ENCODE results near the gene SMIM44. TPM values are rescaled to one million over a fixed set of nuclear protein-coding genes. Genes with fewer than 3 reads are reported as not detected.

The SMIM44 gene
- total RNA-seq, 3 donors from 2014 or later: 1.1 to 5.5 (median 5.5) TPM

DNA sequence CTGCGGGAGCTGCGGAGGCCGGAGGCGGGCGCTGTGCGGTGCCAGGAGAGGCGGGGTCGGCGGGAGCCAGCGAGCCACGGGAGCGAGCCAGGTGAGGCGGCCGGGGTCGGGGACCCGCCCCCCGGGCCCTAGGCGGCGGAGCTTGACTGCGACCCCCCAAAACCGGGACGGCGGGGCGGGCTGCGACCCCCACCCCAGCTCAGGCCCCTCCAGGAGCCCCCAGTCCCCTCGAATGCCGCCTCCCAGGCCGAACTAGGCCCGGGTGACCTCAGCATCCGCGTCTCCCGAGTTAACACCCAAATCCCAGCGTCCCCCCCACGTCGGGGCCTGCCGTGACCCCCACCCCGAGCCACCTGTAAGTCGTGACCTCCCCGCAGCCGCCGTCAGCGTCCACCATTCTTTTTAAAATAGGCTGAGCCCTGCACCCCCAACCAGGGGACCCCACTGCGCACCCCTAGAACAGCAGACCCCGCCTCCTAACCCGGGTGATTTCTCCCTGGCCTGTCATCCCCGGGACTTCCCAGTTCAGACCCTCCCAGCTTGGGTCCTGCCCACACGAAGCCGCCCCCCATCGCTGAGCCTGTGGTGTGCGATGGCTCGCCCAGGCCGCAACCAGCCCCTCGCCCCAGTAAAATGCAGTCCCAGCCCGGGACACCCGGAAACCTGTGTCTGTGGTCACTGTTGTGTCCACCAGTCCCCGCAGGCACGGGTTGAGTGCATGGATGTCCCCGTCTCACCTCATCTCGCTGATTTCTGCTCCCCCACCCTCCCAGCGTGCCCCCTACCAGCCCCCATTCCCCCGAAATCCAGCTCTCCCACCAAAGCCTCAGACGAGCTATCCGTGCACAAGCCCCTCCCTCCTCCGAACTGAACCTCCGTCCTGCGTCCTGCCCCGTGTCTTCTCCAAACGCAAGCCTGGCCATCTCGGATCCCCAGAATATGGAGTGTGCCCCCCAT is 23.4 kb upstream of the SMIM44 start:
- ATAC-seq (peak; percentile 1), DNase-seq (peak; percentile 51 to 84 (median 61))
- intact Hi-C loops (cut with DNase I, micrococcal nuclease): no loop called here
- H3K36me3 ChIP-seq (ENCODE audit: low read depth): no peaks in the 10 kb centered on the region
- H3K9me3 ChIP-seq: no peaks in the 10 kb centered on the region
- TF ChIP-seq, protein P1, sequence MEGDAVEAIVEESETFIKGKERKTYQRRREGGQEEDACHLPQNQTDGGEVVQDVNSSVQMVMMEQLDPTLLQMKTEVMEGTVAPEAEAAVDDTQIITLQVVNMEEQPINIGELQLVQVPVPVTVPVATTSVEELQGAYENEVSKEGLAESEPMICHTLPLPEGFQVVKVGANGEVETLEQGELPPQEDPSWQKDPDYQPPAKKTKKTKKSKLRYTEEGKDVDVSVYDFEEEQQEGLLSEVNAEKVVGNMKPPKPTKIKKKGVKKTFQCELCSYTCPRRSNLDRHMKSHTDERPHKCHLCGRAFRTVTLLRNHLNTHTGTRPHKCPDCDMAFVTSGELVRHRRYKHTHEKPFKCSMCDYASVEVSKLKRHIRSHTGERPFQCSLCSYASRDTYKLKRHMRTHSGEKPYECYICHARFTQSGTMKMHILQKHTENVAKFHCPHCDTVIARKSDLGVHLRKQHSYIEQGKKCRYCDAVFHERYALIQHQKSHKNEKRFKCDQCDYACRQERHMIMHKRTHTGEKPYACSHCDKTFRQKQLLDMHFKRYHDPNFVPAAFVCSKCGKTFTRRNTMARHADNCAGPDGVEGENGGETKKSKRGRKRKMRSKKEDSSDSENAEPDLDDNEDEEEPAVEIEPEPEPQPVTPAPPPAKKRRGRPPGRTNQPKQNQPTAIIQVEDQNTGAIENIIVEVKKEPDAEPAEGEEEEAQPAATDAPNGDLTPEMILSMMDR (IDR thresholded peaks at IDR 0.05): no peak
- H3K4me3 ChIP-seq: peak overlapping the region; percentile 95
- H3K4me1 ChIP-seq (ENCODE audit: low read depth): peaks cover 15% of the 10 kb centered on the region

- TF ChIP-seq, protein P1 (IDR thresholded peaks at IDR 0.05): no peak
- no peaks in the 10 kb centered on the region for H3K36me3 ChIP-seq (ENCODE audit: low read depth)
- ATAC-seq (peak; percentile 97), DNase-seq (peak; percentile 99 to 100 (median 100))
- H3K4me1 ChIP-seq (ENCODE audit: low read depth): peaks cover 19% of the 10 kb centered on the region
- H3K9me3 ChIP-seq: no peaks in the 10 kb centered on the region
- intact Hi-C loops (cut with DNase I, micrococcal nuclease): no loop called here
- H3K4me3 ChIP-seq: peak within 1 kb of the TSS; percentile 95
Observed at GRCh38 chr19:3505598-3506383, 22.6 kb upstream of the SMIM44 start, which contains the start of gene FZR1. FZR1 (plus strand) TSS chr19:3506311; CDS start chr19:3522990, 16,679 bp downstream.

GRCh38 chr19:3504735-3505134 is 21.5 kb upstream of the SMIM44 start:
- ATAC-seq (no peak), DNase-seq (no peak)
- intact Hi-C loops (cut with DNase I, micrococcal nuclease): no loop called here
- H3K9me3 ChIP-seq: no peaks in the 10 kb centered on the region
- TF ChIP-seq, protein P1 (IDR thresholded peaks at IDR 0.05): no peak
- no peak overlapping the region for H3K4me3 ChIP-seq
- no peaks in the 10 kb centered on the region for H3K36me3 ChIP-seq (ENCODE audit: low read depth)
- peaks cover 22% of the 10 kb centered on the region for H3K4me1 ChIP-seq (ENCODE audit: low read depth)

DNA sequence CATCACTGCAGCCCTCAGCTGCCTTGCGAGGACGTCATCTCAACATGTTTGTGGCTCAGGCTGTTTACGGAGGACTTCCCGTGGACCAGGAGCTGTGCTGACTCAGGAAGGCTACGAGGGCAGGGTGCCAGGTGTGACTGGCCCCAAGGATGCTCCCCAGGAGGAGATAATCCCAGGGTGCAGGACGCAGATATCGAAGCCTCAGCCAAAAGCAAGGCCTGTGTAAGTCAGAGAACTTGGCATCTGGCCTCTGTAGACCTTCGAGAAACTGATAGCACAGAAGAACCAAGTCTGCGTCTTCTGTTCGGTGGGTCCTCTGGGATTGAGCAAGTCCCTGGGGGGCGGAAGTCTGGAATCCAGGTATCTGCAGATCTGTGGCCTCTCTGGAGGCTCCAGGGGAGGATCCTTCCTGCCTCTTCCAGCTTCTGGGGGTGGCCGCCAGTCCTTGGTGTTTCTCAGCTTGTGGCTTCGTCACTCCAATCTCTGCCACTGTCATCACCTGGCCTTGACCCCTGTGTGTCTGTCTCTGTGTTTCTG is 19.9 kb upstream of the SMIM44 start:
- intact Hi-C loops (cut with DNase I, micrococcal nuclease): no loop called here
- Histone ChIP-seq H3K36me3 (ENCODE audit: low read depth) (no peaks in the 10 kb centered on the region), H3K4me3 (no peak overlapping the region), H3K4me1 (ENCODE audit: low read depth) (peaks cover 25% of the 10 kb centered on the region), H3K9me3 (no peaks in the 10 kb centered on the region)
- TF ChIP-seq, protein P1 (IDR thresholded peaks at IDR 0.05): no peak
- ATAC-seq (no peak), DNase-seq (no peak)

- intact Hi-C loops (cut with DNase I, micrococcal nuclease): no loop called here
- ATAC-seq: no peak
Observed at GRCh38 chr19:3501780-3502179, 18.5 kb upstream of the SMIM44 start.

More at GRCh38 chr19:3501780-3502179, 18.5 kb upstream of the SMIM44 start:
- no peaks in the 10 kb centered on the region for H3K36me3 ChIP-seq (ENCODE audit: low read depth)
- H3K9me3 ChIP-seq: no peaks in the 10 kb centered on the region
- peaks cover 18% of the 10 kb centered on the region for H3K4me1 ChIP-seq (ENCODE audit: low read depth)
- DNase-seq: no peak
- TF ChIP-seq, protein P1 (IDR thresholded peaks at IDR 0.05): no peak
- no peak overlapping the region for H3K4me3 ChIP-seq
